B cell (primary cell): ENCODE data around the gene TRIM16.

Experiments
- EZH2 ChIP-seq: IDR thresholded peaks from 2 replicates; pipeline ENCODE4 v1.6.1; 2012; ENCODE audit warnings: borderline replicate concordance, low read depth, mild to moderate bottlenecking, moderate library complexity, low read length; ENCODE audit not compliant: insufficient read depth, poor library complexity, severe bottlenecking
- TF ChIP-seq, protein P1 (sequence below): fragments of 200-600 bp; IDR thresholded peaks from one replicate; pipeline ENCODE4 v1.8.0; 2022; ENCODE audit warnings: antibody characterized with exemption, mild to moderate bottlenecking

DNA sequence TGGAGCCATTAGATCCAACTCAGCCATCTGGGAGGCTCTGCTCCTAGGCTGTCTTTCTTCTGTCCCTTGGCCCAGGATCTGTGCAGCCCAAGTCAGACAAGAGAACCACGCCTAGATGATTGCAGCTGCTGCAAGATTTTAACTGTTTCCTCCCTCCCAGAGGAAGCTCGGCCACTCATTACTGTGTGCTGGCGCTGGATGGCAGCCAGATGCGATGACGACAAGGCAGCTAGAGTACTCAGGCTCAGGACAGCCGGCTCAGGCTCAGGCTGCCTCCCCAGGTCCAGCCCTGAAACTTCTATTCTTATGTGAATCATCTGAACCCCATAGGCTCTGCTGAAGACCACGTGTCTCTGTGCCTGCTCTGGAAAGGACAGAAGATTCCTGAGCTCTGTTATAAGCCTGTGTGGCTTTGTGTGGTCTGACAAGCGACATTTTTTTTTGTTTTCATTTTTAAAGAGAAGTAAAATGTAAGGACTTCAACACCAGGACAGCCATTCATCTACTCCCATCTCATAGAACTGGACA, 32.5 kb downstream of the TRIM16 start:
- TF ChIP-seq, protein P1, sequence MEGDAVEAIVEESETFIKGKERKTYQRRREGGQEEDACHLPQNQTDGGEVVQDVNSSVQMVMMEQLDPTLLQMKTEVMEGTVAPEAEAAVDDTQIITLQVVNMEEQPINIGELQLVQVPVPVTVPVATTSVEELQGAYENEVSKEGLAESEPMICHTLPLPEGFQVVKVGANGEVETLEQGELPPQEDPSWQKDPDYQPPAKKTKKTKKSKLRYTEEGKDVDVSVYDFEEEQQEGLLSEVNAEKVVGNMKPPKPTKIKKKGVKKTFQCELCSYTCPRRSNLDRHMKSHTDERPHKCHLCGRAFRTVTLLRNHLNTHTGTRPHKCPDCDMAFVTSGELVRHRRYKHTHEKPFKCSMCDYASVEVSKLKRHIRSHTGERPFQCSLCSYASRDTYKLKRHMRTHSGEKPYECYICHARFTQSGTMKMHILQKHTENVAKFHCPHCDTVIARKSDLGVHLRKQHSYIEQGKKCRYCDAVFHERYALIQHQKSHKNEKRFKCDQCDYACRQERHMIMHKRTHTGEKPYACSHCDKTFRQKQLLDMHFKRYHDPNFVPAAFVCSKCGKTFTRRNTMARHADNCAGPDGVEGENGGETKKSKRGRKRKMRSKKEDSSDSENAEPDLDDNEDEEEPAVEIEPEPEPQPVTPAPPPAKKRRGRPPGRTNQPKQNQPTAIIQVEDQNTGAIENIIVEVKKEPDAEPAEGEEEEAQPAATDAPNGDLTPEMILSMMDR: no peak
- TF ChIP-seq EZH2: no peak
